Erythroblast (primary cell): ENCODE data around the gene GAS6.

Experiments used
- GATA1 ChIP-seq: IDR thresholded peaks from 2 replicates; pipeline ENCODE4 v1.6.1; 2011; ENCODE audit warnings: low read depth, mild to moderate bottlenecking, control low read depth, low read length, moderate library complexity
- POLR2A ChIP-seq: IDR thresholded peaks from 2 replicates; pipeline ENCODE4 v1.6.1; 2011; ENCODE audit warnings: mild to moderate bottlenecking, low read length

- TF ChIP-seq POLR2A = no peak
- TF ChIP-seq GATA1 = no peak
Measured at GRCh38 chr13:113902481-113902880, 38.6 kb upstream of the GAS6 start.
